Right renal pelvis (tissue), 4 donors: ENCODE data around the gene SERPINB12. TPM values are rescaled to one million over a fixed set of nuclear protein-coding genes. Genes with fewer than 3 reads are reported as not detected.
A peak's percentile ranks its signal among the peaks of the same experiment; 100 is the strongest.

Experiments
- DNase-seq, 4 donors: peaks; one replicate each; pipeline ENCODE4 v3.0.0-alpha.2; 2013; ENCODE audit warnings: low read depth in 4 of 4, low spot score in 3 of 4, missing footprints in 1 of 4
- polyA plus RNA-seq, 4 donors: library from polyadenylated mRNA; unstranded; fragments of 120-200 nt; gene quantifications; one replicate each; pipeline ENCODE4 v1.2.1, GENCODE V29; 2013; ENCODE audit not compliant: insufficient read length in 4 of 4

SERPINB12 gene
- under 1 TPM in 1 of 4 donors, not detected in 3; 0.04 TPM for polyA plus RNA-seq

DNA sequence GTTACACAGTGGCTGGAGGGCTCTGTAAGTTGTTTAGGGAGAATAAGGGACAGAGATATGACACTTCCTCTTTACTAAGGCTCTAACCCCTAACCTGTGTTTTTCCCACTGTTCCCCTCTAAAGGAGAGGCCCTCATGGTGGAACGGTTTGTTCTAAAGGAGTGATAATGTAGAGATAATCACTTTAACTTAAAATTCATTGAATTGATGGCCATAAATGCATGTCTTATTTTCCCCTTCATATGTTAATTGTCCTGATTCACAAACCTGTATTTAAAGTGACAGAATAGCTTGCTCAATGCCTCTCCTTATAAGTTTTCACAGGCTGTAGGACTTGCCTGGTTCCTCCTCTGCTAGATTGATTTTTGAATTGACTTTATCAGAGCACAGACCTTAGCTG is at the start of gene SERPINB12:
Gene SERPINB12 (plus strand): TSS at position 301 of the 400 bp plus-strand sequence. CDS start 13,791 bp downstream, outside the sequence.
- no peak for DNase-seq

DNA sequence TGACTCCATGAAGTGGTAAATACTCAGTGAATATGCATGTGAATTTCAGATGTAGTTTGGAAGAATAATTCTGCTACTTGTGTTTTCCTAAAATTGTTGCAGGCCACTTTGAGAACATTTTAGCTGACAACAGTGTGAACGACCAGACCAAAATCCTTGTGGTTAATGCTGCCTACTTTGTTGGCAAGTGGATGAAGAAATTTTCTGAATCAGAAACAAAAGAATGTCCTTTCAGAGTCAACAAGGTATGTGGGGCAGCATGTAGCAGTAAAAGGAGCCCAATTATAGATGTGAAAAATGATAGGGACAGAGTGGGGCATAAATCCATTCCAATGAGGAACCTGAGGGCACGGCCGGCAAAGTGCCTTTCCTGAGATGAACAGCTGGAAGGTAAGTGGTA is 49.3 kb upstream of the SERPINB12 start:
- DNase-seq, result no peak

- no peak for DNase-seq
Measured at GRCh38 chr18:63495675-63496074, 46.5 kb upstream of the SERPINB12 start.

- DNase-seq, result no peak
Measured at GRCh38 chr18:63505566-63506335, 36.4 kb upstream of the SERPINB12 start.

DNA sequence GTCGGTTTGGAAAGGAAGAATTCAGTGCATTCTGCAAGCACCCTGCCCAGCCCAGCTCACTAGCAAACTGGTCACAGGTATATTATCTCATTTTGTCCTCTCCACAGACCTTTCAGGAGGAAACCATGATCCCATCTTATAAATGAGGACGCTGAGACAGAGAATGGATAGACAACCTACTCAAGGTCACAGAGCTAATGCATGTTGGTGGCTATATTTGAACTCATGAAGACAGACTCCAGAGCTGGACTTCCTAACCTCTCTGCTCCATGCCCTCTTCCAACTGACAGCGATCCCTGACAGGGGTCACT is 35.9 kb upstream of the SERPINB12 start:
- no peak for DNase-seq

- no peak for DNase-seq
Measured at GRCh38 chr18:63508596-63508995, 33.6 kb upstream of the SERPINB12 start.

DNA sequence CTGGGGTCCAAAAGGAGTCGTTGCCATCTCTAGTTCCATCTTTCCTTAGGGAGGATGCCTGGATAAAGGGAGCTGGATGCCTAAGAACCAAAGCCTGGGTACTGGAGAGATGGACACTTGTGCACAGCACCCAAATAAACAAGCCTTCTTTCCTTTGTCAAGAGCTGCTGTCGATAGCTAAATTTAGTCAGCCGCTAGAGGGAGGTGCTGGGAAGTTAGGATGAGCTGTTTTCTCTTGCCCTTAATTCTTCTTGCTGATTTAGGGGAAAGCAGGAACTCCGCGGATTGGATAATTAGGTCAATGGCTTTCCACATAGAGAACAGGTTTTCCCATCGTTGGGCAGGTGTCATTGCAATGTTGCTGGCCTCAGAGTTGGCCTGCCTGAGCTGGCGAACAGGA is 30.9 kb upstream of the SERPINB12 start:
- DNase-seq, result no peak

DNA sequence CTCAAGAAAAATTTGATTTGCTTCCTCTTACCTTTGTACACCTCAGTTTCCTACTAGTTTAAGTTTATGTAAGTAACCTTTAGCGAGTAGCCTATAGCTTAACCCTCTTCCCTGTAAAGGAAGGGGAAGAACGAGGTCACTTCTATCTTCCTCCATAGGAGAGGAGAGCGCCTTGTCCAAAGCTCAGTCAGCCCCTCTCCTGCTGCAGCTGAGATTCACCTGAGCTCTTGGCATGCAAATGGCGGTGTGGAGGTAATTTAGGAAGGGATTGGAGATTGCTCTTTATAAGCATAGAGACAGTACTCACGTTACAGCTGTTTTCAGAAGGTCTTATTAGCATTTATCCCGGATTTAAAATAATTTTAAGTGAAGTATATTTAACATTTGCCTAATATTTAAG is 27.8 kb upstream of the SERPINB12 start:
- no peak for DNase-seq

DNA sequence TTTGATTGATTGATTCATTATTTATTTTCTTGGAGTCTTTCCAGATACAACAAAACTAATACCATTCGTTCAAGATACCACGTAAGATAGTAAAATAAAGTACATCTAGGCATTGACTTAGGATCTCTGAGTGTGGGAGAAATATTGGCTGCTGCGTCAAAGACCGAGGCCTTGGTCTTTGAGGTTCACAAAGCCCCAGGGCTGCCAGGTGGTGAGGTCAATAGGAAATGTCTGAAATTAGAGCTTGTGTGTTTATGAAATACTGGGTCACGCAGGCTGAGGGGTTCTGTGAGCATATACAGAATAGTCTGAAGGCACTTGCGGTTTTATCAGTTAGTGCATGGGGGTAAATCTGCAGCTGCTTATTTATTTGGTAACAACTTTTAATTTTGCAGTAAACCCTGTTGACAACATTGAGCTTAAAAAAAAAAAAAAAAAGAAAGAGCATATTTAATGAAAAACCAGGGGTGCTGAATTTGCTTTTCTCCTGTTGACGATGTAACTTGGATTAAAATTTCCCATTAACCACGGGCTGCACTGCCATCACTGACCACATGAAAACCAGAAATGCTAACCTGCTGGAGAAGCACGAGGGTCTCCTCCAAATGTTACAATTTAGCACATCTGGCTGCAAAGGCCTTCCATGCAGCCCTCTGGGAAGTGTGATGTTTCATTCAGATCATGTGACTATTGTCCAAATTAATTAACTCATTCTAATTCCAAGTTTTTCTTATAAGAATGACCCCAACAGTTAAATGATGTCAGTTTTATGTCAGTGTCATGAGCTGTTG is 27.1 kb upstream of the SERPINB12 start:
- no peak for DNase-seq

DNA sequence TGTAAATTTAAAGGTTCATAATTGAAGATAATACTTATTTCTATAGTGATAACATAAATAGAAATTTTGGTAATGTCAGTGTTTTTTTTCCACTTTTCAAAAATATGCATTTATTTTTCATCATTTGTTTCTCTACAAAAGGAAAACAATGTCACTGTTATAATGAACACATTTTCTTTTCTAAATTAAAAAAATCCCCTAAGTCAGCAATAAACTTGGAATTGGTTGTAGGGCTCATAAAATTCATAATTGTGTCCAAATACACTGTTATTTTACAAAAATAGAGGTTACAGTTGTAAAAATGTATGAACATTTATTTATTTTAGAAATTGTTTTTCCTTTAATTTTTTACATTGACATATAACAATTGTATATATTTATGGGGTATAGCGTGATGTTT is 26.4 kb upstream of the SERPINB12 start:
- no peak for DNase-seq

GRCh38 chr18:63518178-63519012 is 23.8 kb upstream of the SERPINB12 start:
- peak; percentile 70 to 78 (median 72) for DNase-seq

DNA sequence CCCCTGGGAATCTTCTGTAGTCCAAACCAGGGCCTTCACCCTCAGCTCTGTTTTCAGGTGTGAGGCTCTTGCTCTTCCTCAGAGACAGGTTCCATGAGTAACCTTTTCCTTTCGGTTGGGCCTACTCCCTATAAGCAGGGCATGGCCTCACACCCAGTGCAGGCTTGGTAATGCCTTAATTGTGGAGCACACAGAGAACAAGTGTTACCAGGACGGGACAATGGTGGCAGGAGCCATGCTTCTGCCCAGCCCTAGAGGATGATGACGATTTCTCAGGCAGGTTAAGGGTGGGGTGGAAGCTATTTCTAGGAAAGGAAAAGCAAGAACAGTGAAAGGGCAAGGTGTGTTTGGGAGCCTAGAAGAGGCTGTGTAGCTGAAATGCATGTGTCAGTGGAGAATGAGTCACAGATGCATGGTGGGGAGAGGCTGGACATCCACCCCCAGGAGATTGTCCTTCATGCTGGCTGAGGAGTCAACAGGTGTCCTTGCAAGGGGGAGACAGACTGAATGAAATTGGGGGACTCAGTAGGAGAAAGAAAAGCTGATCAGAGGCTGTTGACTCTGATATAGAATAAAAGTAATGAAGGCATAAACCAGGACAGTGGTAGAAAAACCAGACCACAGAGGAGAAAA is 22.0 kb upstream of the SERPINB12 start:
- no peak for DNase-seq

GRCh38 chr18:63523660-63524059 is 18.5 kb upstream of the SERPINB12 start:
- DNase-seq, result no peak

DNA sequence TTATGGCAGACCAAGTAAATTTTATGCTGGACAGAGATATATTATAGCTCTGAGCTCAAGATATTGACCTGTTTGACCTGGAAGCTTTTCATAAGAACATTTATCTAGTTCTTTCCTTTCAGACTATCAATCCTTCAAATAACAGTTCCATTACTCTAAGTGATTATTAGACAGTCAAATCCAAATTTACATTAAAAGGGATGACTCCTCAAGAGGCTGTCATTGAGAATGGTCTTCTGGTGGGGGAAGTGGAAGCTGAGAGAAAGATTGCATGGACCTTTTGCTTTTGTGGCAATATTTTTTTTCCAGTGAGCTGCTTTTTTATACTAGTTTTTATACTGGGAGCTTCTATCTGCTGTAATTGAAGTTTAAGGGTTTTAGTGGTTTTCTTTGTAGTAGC is 14.9 kb upstream of the SERPINB12 start:
- DNase-seq, result no peak

GRCh38 chr18:63528863-63529492 is 13.2 kb upstream of the SERPINB12 start:
- DNase-seq, result no peak

DNA sequence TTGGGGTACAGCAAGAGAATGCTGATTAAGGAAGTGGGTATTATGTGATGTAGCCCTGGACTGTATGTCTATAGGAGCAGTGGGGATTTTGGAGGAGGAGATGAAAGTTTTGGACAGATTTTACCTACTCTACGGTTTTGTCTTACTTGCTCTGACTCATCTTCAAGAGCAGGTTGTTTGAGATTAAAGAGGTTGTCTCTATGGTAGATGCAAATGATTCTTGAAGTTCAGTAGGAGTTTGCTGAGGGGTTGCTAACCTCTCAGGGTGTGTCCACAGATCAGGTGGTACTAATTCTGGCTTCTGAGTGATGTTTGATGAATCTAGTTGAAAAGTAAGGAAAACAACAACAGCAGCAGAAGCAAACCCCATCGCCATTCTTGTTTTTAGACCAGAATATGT is 9.7 kb upstream of the SERPINB12 start:
- no peak for DNase-seq

DNA sequence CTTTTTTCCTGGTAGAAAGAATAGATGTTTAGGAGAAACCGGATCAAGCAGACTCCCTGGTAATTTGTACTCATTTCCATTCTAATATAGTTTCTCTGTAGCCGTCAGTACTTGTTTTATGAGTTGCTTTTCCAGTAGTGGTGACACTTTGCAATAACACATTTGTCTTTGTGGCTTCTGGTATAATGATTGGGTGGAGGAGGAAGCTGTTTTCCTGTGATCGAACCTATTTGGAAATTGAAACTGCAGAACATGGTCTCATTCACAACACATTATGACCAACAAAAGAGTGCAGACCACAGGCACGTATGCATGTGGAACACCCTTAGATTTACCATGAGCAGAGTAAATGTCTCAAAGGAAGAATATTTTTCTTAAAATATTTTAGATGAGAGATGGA is 7.6 kb upstream of the SERPINB12 start:
- DNase-seq, result no peak

GRCh38 chr18:63539904-63540510 is 2.2 kb upstream of the SERPINB12 start:
- peak in 1 of 4 donors; percentile 3 for DNase-seq

DNA sequence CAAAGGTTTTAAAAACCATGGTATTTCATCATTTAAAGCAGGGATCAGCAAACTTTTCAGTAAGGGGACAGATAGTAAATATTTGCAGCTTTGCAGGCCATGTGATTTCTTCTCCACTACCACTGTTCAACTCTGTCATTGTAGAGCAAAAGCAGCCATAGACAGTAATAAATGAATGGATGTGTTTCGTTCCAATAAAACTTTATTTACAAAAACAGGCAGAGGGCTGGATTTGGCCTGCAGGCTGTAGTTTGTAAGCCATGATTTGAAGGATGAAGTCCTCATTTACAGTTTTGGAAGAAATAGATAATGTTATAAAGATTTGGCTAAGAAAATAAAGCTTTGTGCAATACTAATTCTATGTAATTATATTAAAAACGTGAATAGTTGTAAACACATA is 1.8 kb downstream of the SERPINB12 start:
- DNase-seq, result no peak

- no peak for DNase-seq
Measured at GRCh38 chr18:63545000-63545399, 2.8 kb downstream of the SERPINB12 start.
